ENCODE data around the gene SUSD4.

GRCh38 chr1:223202376-223203033, 161.5 kb downstream of the SUSD4 start:
- TF ChIP-seq KLF6 (CRISPR knock-in tag; IDR thresholded peaks at IDR 0.05; ENCODE audit: borderline replicate concordance) (no peak), SMC3 (conservative IDR thresholded peaks at IDR 0.05; ENCODE audit: insufficient read depth, low read depth, low read length) (no peak), GABPA (tag; conservative IDR thresholded peaks at IDR 0.05; ENCODE audit: low read depth) (no peak), SRSF3 (IDR thresholded peaks at IDR 0.05; ENCODE audit: insufficient read depth, low read length) (no peak), ZFP30 (CRISPR knock-in tag; IDR thresholded peaks at IDR 0.05; ENCODE audit: borderline replicate concordance) (no peak), ZNF696 (CRISPR knock-in tag; conservative IDR thresholded peaks at IDR 0.05) (no peak), ZNF274 (IDR thresholded peaks at IDR 0.05; ENCODE audit: borderline replicate concordance, low read depth, low read length) (no peak), SP1 (CRISPR knock-in tag; IDR thresholded peaks at IDR 0.05) (no peak), POLR2AphosphoS5 (IDR thresholded peaks at IDR 0.05; ENCODE audit: control insufficient read depth, insufficient read depth, low read depth, low read length) (no peak), ZNF124 (CRISPR knock-in tag; IDR thresholded peaks at IDR 0.05) (no peak), STAT5A (IDR thresholded peaks at IDR 0.05; ENCODE audit: borderline replicate concordance, low read length) (no peak), CTCF (IDR thresholded peaks at IDR 0.05 in 2 of 3, conservative IDR thresholded peaks at IDR 0.05 in 1 of 3; ENCODE audit: insufficient read depth in 2 of 3, low read depth in 1 of 3, low read length in 3 of 3) (no peak), HOMEZ (CRISPR knock-in tag; IDR thresholded peaks at IDR 0.05) (no peak), KDM5B (IDR thresholded peaks at IDR 0.05; ENCODE audit: insufficient replicate concordance, low read depth, low read length) (no peak)

All from K562 (cell line).